ENCODE results near the gene CD22.
"Not testable (repeated sequence)": the region's sequence is repeated elsewhere in the genome, so short reads cannot be mapped to it uniquely, and the experiment has no call there.

Gene CD22

DNA sequence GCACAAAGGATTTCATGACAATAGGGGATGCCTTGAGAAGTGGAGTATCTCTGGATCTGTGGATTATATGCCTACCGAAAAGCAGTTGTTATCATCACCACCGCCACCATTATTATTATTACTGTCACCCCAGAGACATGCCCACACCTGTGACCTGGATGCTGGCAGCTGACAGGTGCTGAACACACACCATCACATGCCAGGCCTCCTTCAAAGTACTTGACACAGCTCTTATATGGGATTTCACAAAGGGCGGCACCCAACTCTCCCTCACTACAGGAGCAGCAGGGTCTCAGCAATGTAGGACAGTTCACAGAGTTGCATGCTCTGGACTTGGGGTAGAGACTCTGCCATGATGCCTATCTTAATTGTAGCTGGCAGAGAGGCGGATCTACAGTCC, 36.3 kb downstream of the CD22 start:
- TF ChIP-seq, protein P1, sequence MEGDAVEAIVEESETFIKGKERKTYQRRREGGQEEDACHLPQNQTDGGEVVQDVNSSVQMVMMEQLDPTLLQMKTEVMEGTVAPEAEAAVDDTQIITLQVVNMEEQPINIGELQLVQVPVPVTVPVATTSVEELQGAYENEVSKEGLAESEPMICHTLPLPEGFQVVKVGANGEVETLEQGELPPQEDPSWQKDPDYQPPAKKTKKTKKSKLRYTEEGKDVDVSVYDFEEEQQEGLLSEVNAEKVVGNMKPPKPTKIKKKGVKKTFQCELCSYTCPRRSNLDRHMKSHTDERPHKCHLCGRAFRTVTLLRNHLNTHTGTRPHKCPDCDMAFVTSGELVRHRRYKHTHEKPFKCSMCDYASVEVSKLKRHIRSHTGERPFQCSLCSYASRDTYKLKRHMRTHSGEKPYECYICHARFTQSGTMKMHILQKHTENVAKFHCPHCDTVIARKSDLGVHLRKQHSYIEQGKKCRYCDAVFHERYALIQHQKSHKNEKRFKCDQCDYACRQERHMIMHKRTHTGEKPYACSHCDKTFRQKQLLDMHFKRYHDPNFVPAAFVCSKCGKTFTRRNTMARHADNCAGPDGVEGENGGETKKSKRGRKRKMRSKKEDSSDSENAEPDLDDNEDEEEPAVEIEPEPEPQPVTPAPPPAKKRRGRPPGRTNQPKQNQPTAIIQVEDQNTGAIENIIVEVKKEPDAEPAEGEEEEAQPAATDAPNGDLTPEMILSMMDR (IDR thresholded peaks at IDR 0.05; ENCODE audit: control insufficient read depth, extremely low read depth, insufficient read depth): no peak
- no peak for DNase-seq (ENCODE audit: low read depth)
- no peak overlapping the region for H3K4me3 ChIP-seq (ENCODE audit: low read depth, low read length)

DNA sequence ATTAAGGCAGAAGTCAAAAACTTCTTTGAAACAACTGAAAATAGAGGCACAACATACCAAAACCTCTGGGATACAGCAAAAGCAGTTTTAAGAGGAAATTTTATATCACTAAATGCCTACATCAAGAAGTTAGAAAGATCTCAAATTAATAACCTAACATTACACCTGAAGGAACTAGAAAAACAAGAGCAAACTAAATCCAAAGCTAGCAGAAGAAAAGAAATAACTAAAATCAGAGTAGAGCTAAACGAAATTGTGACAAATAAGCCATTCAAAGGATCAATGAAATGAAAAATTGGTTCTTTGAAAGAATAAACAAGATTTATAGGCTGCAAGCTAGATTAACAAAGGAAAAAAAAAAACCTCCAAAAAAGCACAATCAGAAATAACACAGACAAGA, 39.4 kb downstream of the CD22 start:
- TF ChIP-seq, protein P1 (IDR thresholded peaks at IDR 0.05; ENCODE audit: control insufficient read depth, extremely low read depth, insufficient read depth): no peak
- DNase-seq (ENCODE audit: low read depth): no peak
- H3K4me3 ChIP-seq (ENCODE audit: low read depth, low read length): no peak overlapping the region

DNA sequence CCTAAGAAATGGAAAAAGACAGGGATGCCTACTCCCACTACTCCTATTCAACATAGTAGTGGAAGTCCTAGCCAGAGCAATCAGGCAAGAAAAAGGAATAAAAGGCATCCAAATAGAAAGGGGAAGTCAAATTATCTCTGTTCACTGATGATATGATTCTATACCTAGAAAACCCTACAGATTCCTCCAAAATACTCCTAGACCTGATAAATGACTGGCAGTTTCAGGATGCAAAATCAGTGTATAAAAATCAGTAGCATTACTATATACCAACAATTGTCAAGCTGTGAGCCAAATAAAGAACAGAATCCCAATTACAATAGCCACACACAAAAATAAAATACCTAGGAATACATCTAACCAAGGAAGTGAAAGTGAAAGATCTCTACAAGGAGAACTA, 40.5 kb downstream of the CD22 start:
- TF ChIP-seq, protein P1 (IDR thresholded peaks at IDR 0.05; ENCODE audit: control insufficient read depth, extremely low read depth, insufficient read depth): no peak
- no peak for DNase-seq (ENCODE audit: low read depth)
- no peak overlapping the region for H3K4me3 ChIP-seq (ENCODE audit: low read depth, low read length)

DNA sequence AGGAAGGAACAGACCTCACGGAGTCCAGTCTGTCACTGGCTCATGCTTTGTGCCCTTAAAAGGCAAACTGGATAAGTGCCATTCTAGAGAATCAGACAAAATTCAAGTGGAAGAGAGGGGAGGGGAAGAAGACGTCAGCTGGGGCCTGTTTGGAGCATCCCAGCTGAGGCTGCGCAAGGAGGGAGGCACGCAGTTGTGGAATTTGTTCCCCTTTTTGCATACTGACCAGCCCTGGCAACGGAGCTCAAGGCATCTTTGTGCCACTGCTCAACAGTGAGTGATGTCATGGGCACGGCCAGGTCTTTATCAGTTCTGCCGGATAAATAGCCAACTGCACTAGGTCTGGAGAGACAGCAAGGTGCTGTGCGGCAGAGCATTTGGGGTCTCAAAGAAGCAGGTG, 41.7 kb downstream of the CD22 start, which contains the start of gene GPR42:
Gene GPR42, plus strand, starts transcription at position 347 of the 400 bp plus-strand sequence. CDS start 292 bp downstream, outside the sequence.
- no peak for DNase-seq (ENCODE audit: low read depth)
- TF ChIP-seq, protein P1 (IDR thresholded peaks at IDR 0.05; ENCODE audit: control insufficient read depth, extremely low read depth, insufficient read depth): no peak
- no peak within 1 kb of the TSS for H3K4me3 ChIP-seq (ENCODE audit: low read depth, low read length)

DNA sequence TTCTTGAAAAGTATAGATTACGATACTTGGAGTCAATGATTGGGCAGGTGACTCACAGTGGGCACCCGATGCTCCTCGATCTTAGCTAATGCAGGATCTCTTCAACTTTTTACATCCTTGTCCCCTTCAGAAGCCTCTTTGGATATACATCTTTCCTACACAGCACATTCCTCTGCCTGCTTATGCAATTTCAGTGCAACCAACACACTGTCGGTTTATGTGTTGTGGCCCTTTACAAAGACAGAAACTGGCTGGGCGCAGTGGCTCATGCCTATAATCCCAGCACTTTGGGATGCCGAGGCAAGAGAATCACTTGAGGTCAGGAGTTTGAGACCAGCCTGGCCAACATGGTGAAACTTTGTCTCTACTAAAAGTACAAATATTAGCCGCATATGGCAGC, 44.5 kb downstream of the CD22 start:
- no peak overlapping the region for H3K4me3 ChIP-seq (ENCODE audit: low read depth, low read length)
- TF ChIP-seq, protein P1 (IDR thresholded peaks at IDR 0.05; ENCODE audit: control insufficient read depth, extremely low read depth, insufficient read depth): no peak
- no peak for DNase-seq (ENCODE audit: low read depth)

DNA sequence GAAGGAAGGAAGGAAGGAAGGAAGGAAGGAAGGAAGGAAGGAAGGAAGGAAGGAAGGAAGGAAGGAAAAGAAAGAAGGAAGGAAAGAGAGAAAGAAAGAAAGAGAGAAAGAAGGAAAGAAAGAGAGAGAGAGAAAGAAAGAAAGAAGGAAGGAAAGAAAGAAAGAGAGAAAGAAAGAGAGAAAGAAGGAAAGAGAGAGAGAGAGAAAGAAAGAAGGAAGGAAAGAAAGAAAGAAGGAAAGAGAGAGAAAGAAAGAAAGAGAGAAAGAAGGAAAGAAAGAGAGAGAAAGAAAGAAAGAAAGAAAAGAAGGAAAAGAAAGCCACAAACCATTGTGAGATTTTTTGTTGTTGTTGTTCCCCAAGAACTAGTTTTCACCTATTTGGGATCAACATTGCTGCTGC, 45.0 kb downstream of the CD22 start:
- not testable (repeated sequence) for DNase-seq (ENCODE audit: low read depth)

DNA sequence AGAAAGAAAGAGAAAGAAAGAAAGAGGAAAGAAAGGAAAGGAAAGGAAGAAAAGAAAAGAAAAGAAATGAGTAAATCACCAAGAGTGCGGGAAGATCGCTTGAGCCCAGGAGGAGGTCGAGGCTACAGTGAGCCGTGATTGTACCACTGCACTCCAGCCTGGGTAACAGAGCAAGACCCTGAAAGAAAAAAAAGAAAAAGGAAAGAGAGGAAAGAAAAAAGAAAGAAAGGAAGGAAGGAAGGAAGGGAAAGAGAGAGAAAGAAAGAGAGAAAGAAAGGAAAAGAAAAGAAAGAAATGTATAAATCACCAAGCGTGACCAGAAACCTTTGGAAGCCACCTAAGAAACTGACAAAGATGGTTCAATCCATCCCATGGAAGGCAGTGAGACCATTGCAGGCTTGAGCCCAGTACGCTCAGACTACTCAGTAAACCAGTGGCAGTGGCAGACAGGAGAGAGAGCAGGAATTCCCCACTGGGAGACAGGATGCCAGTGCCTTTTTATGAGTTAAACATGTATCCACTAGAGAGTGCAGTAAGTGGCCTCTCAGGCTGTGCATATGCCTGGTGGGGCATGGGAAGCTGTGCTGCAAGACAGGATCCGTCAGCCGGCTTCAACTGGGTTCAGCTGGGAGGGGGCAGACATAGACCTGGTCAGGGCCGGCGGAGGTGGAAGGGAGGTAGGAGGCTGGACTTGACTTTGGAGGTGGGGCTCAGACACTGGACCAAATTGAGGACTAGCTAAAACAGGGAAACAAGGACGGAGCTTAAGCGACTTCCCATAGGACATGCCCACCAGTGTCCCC, 46.7 kb downstream of the CD22 start:
- TF ChIP-seq, protein P1 (IDR thresholded peaks at IDR 0.05; ENCODE audit: control insufficient read depth, extremely low read depth, insufficient read depth): no peak
- DNase-seq (ENCODE audit: low read depth): no peak
- no peak overlapping the region for H3K4me3 ChIP-seq (ENCODE audit: low read depth, low read length)

More for the DNA sequence above, 45.0 kb downstream of the CD22 start:
- H3K4me3 ChIP-seq (ENCODE audit: low read depth, low read length): not testable (repeated sequence)
